Liver (tissue), 9 donors: ENCODE measurements around the gene PRELID3B. TPM values are rescaled to one million over a fixed set of nuclear protein-coding genes. Genes with fewer than 3 reads are reported as not detected.

Experiments used
- DNase-seq: peaks from one replicate; pipeline ENCODE4 v3.0.0-alpha.2; 2017; ENCODE audit warnings: low spot score
- H3K27ac ChIP-seq, 2 donors: one replicate each; pipeline ENCODE4 v1.7.0; 2013; ENCODE audit warnings: inconsistent platforms in 2 of 2, low read length in 2 of 2, control low read depth in 1 of 2, low read depth in 1 of 2, mild to moderate bottlenecking in 1 of 2
- H3K27me3 ChIP-seq, 4 donors: one replicate each; pipeline versions ENCODE4 v1.6.1 to v1.7.0; 2013; ENCODE audit warnings: low read length in 3 of 4, inconsistent platforms in 1 of 4, mild to moderate bottlenecking in 1 of 4, moderate library complexity in 1 of 4; ENCODE audit not compliant: control insufficient read depth in 4 of 4, insufficient read depth in 4 of 4
- H3K36me3 ChIP-seq, 4 donors: one replicate each; pipeline versions ENCODE4 v1.6.1 to v1.7.0; 2013; ENCODE audit warnings: low read length in 3 of 4, mild to moderate bottlenecking in 3 of 4, low read depth in 1 of 4, moderate library complexity in 1 of 4; ENCODE audit not compliant: control insufficient read depth in 4 of 4, insufficient read depth in 3 of 4
- H3K4me1 ChIP-seq, 4 donors: one replicate each; pipeline versions ENCODE4 v1.6.1 to v1.7.0; 2013; ENCODE audit warnings: low read length in 3 of 4, mild to moderate bottlenecking in 3 of 4, moderate library complexity in 1 of 4; ENCODE audit not compliant: control insufficient read depth in 4 of 4, insufficient read depth in 4 of 4
- H3K4me3 ChIP-seq, 3 donors: one replicate each; pipeline versions ENCODE4 v1.6.1 to v1.7.0; 2013; ENCODE audit warnings: low read length in 3 of 3, control low read depth in 1 of 3, low read depth in 1 of 3, mild to moderate bottlenecking in 1 of 3
- H3K9ac ChIP-seq, 2 donors: one replicate each; pipeline ENCODE4 v1.7.0; 2013; ENCODE audit warnings: low read length in 2 of 2, mild to moderate bottlenecking in 2 of 2, moderate library complexity in 2 of 2, control low read depth in 1 of 2, low read depth in 1 of 2
- H3K9me3 ChIP-seq, 4 donors: one replicate each; pipeline versions ENCODE4 v1.6.1 to v1.7.0; 2013; ENCODE audit warnings: low read length in 3 of 4; ENCODE audit not compliant: control insufficient read depth in 4 of 4
- ATF3 ChIP-seq: IDR thresholded peaks from 2 replicates; pipeline ENCODE4 v1.6.1; 2016; ENCODE audit warnings: antibody characterized with exemption
- CTCF ChIP-seq: fragments of 150-350 bp; IDR thresholded peaks from 2 replicates; pipeline ENCODE4 v1.5.1; 2017; ENCODE audit warnings: improper control_type of control experiment, low read depth, low read length; ENCODE audit not compliant: missing input control
- EGR1 ChIP-seq, 2 donors: IDR thresholded peaks; 2 replicates each; pipeline ENCODE4 v1.6.1; 2016 to 2018; ENCODE audit warnings: antibody characterized with exemption in 2 of 2, low read depth in 2 of 2
- FOXA2 ChIP-seq: IDR thresholded peaks from 2 replicates; pipeline ENCODE4 v1.6.1; 2016; ENCODE audit warnings: antibody characterized with exemption
- HNF4A ChIP-seq, 2 donors: conservative IDR thresholded peaks; 2 replicates each; pipeline ENCODE4 v1.6.1; 2016; ENCODE audit warnings: antibody characterized with exemption in 2 of 2, mild to moderate bottlenecking in 2 of 2
- JUND ChIP-seq, 2 donors: IDR thresholded peaks; 2 replicates each; pipeline ENCODE4 v1.6.1; 2016; ENCODE audit warnings: antibody characterized with exemption in 2 of 2
- NR2F2 ChIP-seq: IDR thresholded peaks from 2 replicates; pipeline ENCODE4 v1.6.1; 2016; ENCODE audit warnings: antibody characterized with exemption
- RAD21 ChIP-seq, 2 donors: IDR thresholded peaks; 2 replicates each; pipeline ENCODE4 v1.6.1; 2016; ENCODE audit warnings: antibody characterized with exemption in 2 of 2, mild to moderate bottlenecking in 2 of 2
- RXRA ChIP-seq, 2 donors: IDR thresholded peaks; 2 replicates each; pipeline ENCODE4 v1.6.1; 2017 to 2018; ENCODE audit warnings: antibody characterized with exemption in 2 of 2, mild to moderate bottlenecking in 1 of 2
- SP1 ChIP-seq: IDR thresholded peaks from 2 replicates; pipeline ENCODE4 v1.6.1; 2018; ENCODE audit warnings: antibody characterized with exemption, mild to moderate bottlenecking
- TAF1 ChIP-seq: conservative IDR thresholded peaks from 2 replicates; pipeline ENCODE4 v1.6.1; 2016; ENCODE audit warnings: antibody characterized with exemption, mild to moderate bottlenecking
- YY1 ChIP-seq: IDR thresholded peaks from 2 replicates; pipeline ENCODE4 v1.6.1; 2016; ENCODE audit warnings: antibody characterized with exemption, mild to moderate bottlenecking
- ZBTB33 ChIP-seq: IDR thresholded peaks from 2 replicates; pipeline ENCODE4 v1.6.1; 2016; ENCODE audit warnings: antibody characterized with exemption
- WGBS: extraction: QIAGEN DNeasy Blood & Tissue Kit; methylation state at CpG from one replicate; pipeline ENCODE4 v1.1.7; 2013; 5-methylcytosine and 5-hydroxymethylcytosine counted together
- polyA plus RNA-seq, 2 donors: library from polyadenylated mRNA; stranded (reverse) in 1 of 2; unstranded in 1 of 2; fragments of 200-250 nt in 1 of 2; fragments of >200 nt in 1 of 2; fragmentation: Nextera tagmentation in 1 of 2; extraction: Ambion mirVana in 1 of 2; gene quantifications; one replicate each; pipeline versions ENCODE4 v1.2.1 to v1.2.3, GENCODE V29; 2013 to 2015
- total RNA-seq, 2 donors: library from RNA; depleted of rRNA; stranded (reverse); fragments of >200 nt; gene quantifications; one replicate each; pipeline ENCODE4 v1.2.3, GENCODE V29; 2014
- donor health status: healthy.
- donor health status: healthy.
- donor health status: healthy.
- donor health status: healthy.
- donor health status: healthy.

The PRELID3B gene
- total and polyA plus RNA-seq, 4 donors = 18.2 to 38.1 (median 25.3) TPM

GRCh38 chr20:59007665-59008511 lies 34.7 kb downstream of the PRELID3B start (continued):
- TF ChIP-seq ZBTB33 (no peak), HNF4A (conservative IDR thresholded peaks at IDR 0.05) (no peak), EGR1 (IDR thresholded peaks at IDR 0.05; ENCODE audit: low read depth in 2 of 2) (no peak), RAD21 (IDR thresholded peaks at IDR 0.05) (no peak), CTCF (no peak)

- 5% methylated on average over 82 of the region's 82 CpGs for WGBS
- no peak for TF ChIP-seq TAF1
- peak in 1 of 2 donors; percentile 27 for TF ChIP-seq HNF4A (conservative IDR thresholded peaks at IDR 0.05)
- H3K27me3 ChIP-seq = no peaks in the 10 kb centered on the region
- peaks cover 11 to 38% (median 26%) of the 10 kb centered on the region in 4 donors for H3K4me1 ChIP-seq
- peak within 1 kb of the TSS; percentile 10 to 68 for H3K9ac ChIP-seq
- H3K27ac ChIP-seq = peak within 1 kb of the TSS; percentile 82 to 92
- DNase-seq = peak; percentile 80
- H3K4me3 ChIP-seq = peak within 1 kb of the TSS; percentile 68 to 83 (median 75)
- H3K36me3 ChIP-seq = peaks cover 0 to 4% (median 2%) of the 10 kb centered on the region in 4 donors
- H3K9me3 ChIP-seq = no peaks in the 10 kb centered on the region
Measured at GRCh38 chr20:59006864-59007664, 35.5 kb downstream of the PRELID3B start, which contains the start of gene CTSZ. TSS of gene CTSZ (minus strand) at chr20:59007254. CDS start at chr20:59007128, 126 bp downstream.

- no peaks in the 10 kb centered on the region for H3K9me3 ChIP-seq
- 17% methylated on average over 29 of the region's 29 CpGs for WGBS
- DNase-seq = no peak
- H3K36me3 ChIP-seq = peaks cover 3 to 9% (median 4%) of the 10 kb centered on the region in 4 donors
- peak overlapping the region; percentile 68 to 83 (median 75) for H3K4me3 ChIP-seq
- H3K4me1 ChIP-seq = peaks cover 11 to 38% (median 26%) of the 10 kb centered on the region in 4 donors
- no peaks in the 10 kb centered on the region for H3K27me3 ChIP-seq
- peak overlapping the region; percentile 82 to 92 for H3K27ac ChIP-seq
- H3K9ac ChIP-seq = peak overlapping the region; percentile 10 to 68
- TF ChIP-seq SP1 (peak; percentile 90), RXRA (IDR thresholded peaks at IDR 0.05) (peak; percentile 98 to 99), YY1 (peak; percentile 67), FOXA2 (no peak), ZBTB33 (no peak), CTCF (no peak), NR2F2 (peak; percentile 78), ATF3 (no peak), TAF1 (no peak), HNF4A (conservative IDR thresholded peaks at IDR 0.05) (peak; percentile 89), RAD21 (IDR thresholded peaks at IDR 0.05) (peak; percentile 12 to 49), JUND (IDR thresholded peaks at IDR 0.05) (no peak)
Measured at GRCh38 chr20:59006167-59006863, 36.3 kb downstream of the PRELID3B start.
